HEK293T (cell line): ENCODE measurements around the gene ANAPC16.
"Not testable (repeated sequence)": the region's sequence is repeated elsewhere in the genome, so short reads cannot be mapped to it uniquely, and the experiment has no call there.

Source experiments
- CTCF ChIA-PET: fragments of 350-600 bp; formaldehyde crosslinking; extraction: SDS; loops from one replicate; lab custom pipeline; 2021; ENCODE audit warnings: antibody characterized with exemption, inconsistent platforms; lab: Yijun Ruan, JAX
- POLR2A ChIA-PET: fragments of 350-600 bp; formaldehyde crosslinking; extraction: SDS; loops from one replicate; lab custom pipeline; 2020; ENCODE audit warnings: antibody characterized with exemption, inconsistent platforms; lab: Yijun Ruan, JAX
- DNase-seq: peaks from one replicate; pipeline ENCODE4 v3.0.0; 2012; ENCODE audit warnings: mixed read lengths; ENCODE audit errors: extremely low spot score
- ARNT ChIP-seq: fragments of 450-650 bp; IDR thresholded peaks from 2 replicates; pipeline ENCODE4 v1.6.1; 2017; ENCODE audit warnings: mild to moderate bottlenecking
- BHLHE40 ChIP-seq: fragments of 450-650 bp; IDR thresholded peaks from 2 replicates; pipeline ENCODE4 v1.6.1; 2016; ENCODE audit warnings: mild to moderate bottlenecking, moderate library complexity, borderline replicate concordance
- CTBP1 ChIP-seq: fragments of 450-650 bp; IDR thresholded peaks from 2 replicates; pipeline ENCODE4 v1.6.1; 2016; ENCODE audit warnings: borderline replicate concordance
- ELF4 ChIP-seq: fragments of 450-650 bp; IDR thresholded peaks from 2 replicates; pipeline ENCODE4 v1.6.1; 2017; ENCODE audit warnings: antibody characterized with exemption
- FOXA1 ChIP-seq: fragments of 450-650 bp; IDR thresholded peaks from 2 replicates; pipeline ENCODE4 v1.6.1; 2016; ENCODE audit warnings: mild to moderate bottlenecking
- FOXK2 ChIP-seq: fragments of 450-650 bp; IDR thresholded peaks from 2 replicates; pipeline ENCODE4 v1.6.1; 2016; ENCODE audit warnings: mild to moderate bottlenecking
- FOXM1 ChIP-seq: fragments of 450-650 bp; IDR thresholded peaks from 2 replicates; pipeline ENCODE4 v1.6.1; 2017; ENCODE audit warnings: mild to moderate bottlenecking, borderline replicate concordance
- HDGF ChIP-seq: fragments of 450-650 bp; IDR thresholded peaks from 2 replicates; pipeline ENCODE4 v1.6.1; 2017; ENCODE audit warnings: antibody characterized with exemption, borderline replicate concordance
- L3MBTL2 ChIP-seq: fragments of 450-650 bp; conservative IDR thresholded peaks from 2 replicates; pipeline ENCODE4 v1.6.1; 2016; ENCODE audit warnings: mild to moderate bottlenecking
- LEF1 ChIP-seq: fragments of 450-650 bp; IDR thresholded peaks from 2 replicates; pipeline ENCODE4 v1.6.1; 2017; ENCODE audit warnings: mild to moderate bottlenecking, borderline replicate concordance
- NFRKB ChIP-seq: fragments of 450-650 bp; IDR thresholded peaks from 2 replicates; pipeline ENCODE4 v1.6.1; 2016; ENCODE audit warnings: mild to moderate bottlenecking, moderate library complexity
- SP1 ChIP-seq: fragments of 450-650 bp; IDR thresholded peaks from 2 replicates; pipeline ENCODE4 v1.6.1; 2017
- SUZ12 ChIP-seq: fragments of 450-650 bp; IDR thresholded peaks from 2 replicates; pipeline ENCODE4 v1.6.1; 2016; ENCODE audit warnings: mild to moderate bottlenecking
- TARDBP ChIP-seq: fragments of 450-650 bp; IDR thresholded peaks from 2 replicates; pipeline ENCODE4 v1.6.1; 2016
- ZNF384 ChIP-seq: fragments of 450-650 bp; IDR thresholded peaks from 2 replicates; pipeline ENCODE4 v1.6.1; 2016
- TF ChIP-seq, protein P1 (sequence below): fragments of 450-650 bp; IDR thresholded peaks from 2 replicates; pipeline ENCODE4 v1.6.1; 2016

ANAPC16 gene

DNA sequence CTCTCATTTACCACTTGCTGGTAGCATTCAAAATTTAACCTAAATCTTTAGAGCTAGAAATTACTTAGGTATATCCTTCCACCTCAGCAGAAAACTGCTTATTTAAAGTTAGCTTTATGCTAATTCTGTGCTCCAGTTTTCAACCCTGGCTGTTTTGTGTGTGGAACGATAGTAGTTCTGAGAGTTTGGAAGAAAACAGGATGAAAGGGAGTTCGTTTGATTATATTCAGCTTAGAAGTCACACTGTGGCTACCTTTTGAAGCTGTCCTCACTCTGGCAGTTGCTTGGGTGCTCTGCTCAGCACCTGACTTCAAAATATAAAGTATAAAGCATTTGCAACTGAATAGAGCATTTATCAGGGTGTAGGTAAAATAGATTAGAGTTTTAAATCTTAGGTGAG lies 2.9 kb downstream of the ANAPC16 start:
- ChIA-PET CTCF (interaction anchor here (0.5 to 1.3 kb wide), 4 partner anchors 16 to 322 kb away, joined by 3 to 6 read pairs (median 3); no protein-coding TSS in a partner anchor), POLR2A (interaction anchor here (1.7 to 2.0 kb wide), 2 partner anchors 55 to 57 kb away, joined by 6 to 12 read pairs; partner anchors contain the start of gene DDIT4)
- DNase-seq, result no peak
- no peak for TF ChIP-seq FOXA1
- TF ChIP-seq ARNT, result no peak
- TF ChIP-seq FOXM1, result no peak
- TF ChIP-seq, protein P1, sequence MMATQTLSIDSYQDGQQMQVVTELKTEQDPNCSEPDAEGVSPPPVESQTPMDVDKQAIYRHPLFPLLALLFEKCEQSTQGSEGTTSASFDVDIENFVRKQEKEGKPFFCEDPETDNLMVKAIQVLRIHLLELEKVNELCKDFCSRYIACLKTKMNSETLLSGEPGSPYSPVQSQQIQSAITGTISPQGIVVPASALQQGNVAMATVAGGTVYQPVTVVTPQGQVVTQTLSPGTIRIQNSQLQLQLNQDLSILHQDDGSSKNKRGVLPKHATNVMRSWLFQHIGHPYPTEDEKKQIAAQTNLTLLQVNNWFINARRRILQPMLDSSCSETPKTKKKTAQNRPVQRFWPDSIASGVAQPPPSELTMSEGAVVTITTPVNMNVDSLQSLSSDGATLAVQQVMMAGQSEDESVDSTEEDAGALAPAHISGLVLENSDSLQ, result no peak
- TF ChIP-seq NFRKB, result no peak
- TF ChIP-seq CTBP1, result no peak
- TF ChIP-seq L3MBTL2, result no peak
- no peak for TF ChIP-seq ELF4
- TF ChIP-seq SUZ12, result no peak
- TF ChIP-seq LEF1, result no peak
- no peak for TF ChIP-seq BHLHE40
- TF ChIP-seq TARDBP, result no peak
- TF ChIP-seq HDGF, result no peak

DNA sequence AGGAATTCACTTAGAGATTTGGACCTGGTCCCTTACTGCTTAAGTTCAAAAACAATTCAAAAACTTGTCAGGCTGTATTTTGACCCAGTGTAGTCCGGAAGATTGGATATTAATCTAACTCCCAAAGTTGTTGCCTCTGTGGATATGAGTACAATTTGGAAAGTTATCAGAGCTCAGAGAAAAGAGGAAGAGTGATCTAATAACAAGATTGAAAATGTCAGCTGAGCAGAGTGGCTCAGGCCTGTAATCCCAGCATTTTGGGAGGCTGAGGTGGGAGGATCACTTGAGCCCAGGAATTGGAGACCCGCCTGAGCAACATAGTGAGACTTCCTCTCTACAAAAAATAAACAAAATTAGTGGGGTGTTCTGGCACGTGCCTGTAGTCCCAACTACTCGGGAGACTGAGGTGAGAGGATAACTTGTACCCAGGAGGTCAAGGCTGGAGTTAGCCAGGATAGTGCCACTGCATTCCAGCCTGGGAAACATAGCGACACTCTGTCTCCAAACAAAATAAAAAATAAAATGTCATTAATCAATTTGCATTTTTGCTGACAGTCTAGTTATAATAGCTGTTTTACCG lies 3.5 kb downstream of the ANAPC16 start:
- TF ChIP-seq ARNT (no peak), L3MBTL2 (no peak), FOXA1 (no peak), FOXK2 (no peak), HDGF (no peak), LEF1 (no peak), TARDBP (no peak), SP1 (no peak), BHLHE40 (no peak), SUZ12 (no peak)
- TF ChIP-seq, protein P1, result no peak
- CTCF ChIA-PET, result interaction anchor here (0.6 to 1.3 kb wide), 3 partner anchors 171 to 323 kb away, joined by 3 to 6 read pairs (median 3); no protein-coding TSS in a partner anchor
- POLR2A ChIA-PET, result interaction anchor here (1.0 to 2.0 kb wide), 3 partner anchors 42 to 56 kb away, joined by 3 to 12 read pairs (median 6); partner anchors contain the start of gene DDIT4
- DNase-seq, result no peak

DNA sequence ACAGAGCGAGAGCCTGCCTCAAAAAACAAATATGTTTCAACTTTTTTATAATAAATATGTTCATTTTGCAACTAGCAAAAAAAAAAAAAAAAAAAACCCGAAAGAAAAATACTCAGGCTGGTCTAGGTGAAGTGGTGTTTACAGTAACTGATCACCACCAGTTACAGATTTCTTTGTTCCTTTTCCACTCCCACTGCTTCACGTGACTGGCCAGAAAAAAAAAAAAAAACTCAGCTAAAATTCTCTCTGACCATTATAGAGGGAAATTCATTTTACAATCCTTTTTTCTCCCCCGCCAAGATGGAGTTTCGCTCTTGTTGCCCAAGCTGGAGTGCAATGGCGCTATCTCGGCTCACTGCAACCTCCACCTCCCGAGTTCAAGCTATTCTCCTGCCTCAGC lies 4.8 kb downstream of the ANAPC16 start:
- TF ChIP-seq ELF4, result no peak
- no peak for TF ChIP-seq ZNF384
- TF ChIP-seq BHLHE40, result no peak
- no peak for TF ChIP-seq FOXK2
- TF ChIP-seq TARDBP, result no peak
- TF ChIP-seq SP1, result no peak
- TF ChIP-seq HDGF, result no peak
- TF ChIP-seq, protein P1, result no peak
- no peak for TF ChIP-seq FOXM1
- TF ChIP-seq NFRKB, result no peak
- TF ChIP-seq SUZ12, result no peak
- TF ChIP-seq LEF1, result no peak
- TF ChIP-seq FOXA1, result no peak
- TF ChIP-seq ARNT, result no peak
- no peak for TF ChIP-seq CTBP1
- no peak for DNase-seq
- ChIA-PET CTCF (interaction anchor here (0.9 kb wide), 1 partner anchor 54 kb away, joined by 3 read pairs; no protein-coding TSS in a partner anchor), POLR2A (interaction anchor here (1.1 to 1.2 kb wide), 2 partner anchors 53 to 55 kb away, joined by 3 to 7 read pairs; partner anchors contain the start of gene DDIT4)

DNA sequence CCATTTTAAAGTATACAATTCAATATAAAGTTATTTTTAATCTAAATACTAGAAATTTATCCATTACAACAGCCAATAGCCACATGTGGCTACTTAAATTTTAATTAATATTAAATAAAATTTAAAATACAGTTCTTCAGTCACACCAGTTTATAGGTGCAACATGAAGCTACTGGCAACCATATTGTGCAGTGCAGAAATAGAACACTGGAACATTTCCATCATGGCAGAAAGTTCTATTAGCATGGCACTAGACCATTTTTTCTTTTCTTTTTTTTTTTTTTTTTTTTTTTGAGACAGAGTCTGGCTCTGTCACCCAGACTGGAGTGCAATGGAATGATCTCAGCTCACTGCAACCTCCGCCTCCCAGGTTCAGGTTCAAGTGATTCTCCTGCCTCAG lies 5.5 kb downstream of the ANAPC16 start:
- POLR2A ChIA-PET, result interaction anchor here (1.1 to 1.2 kb wide), 2 partner anchors 52 to 55 kb away, joined by 3 to 7 read pairs; partner anchors contain the start of gene DDIT4
- DNase-seq, result no peak
- TF ChIP-seq FOXK2 (no peak), ZNF384 (peak; percentile 39; the same call in 1 of the 2 replicates), ELF4 (no peak), FOXM1 (no peak)
- CTCF ChIA-PET, result interaction anchor here (0.9 kb wide), 1 partner anchor 54 kb away, joined by 3 read pairs; no protein-coding TSS in a partner anchor

DNA sequence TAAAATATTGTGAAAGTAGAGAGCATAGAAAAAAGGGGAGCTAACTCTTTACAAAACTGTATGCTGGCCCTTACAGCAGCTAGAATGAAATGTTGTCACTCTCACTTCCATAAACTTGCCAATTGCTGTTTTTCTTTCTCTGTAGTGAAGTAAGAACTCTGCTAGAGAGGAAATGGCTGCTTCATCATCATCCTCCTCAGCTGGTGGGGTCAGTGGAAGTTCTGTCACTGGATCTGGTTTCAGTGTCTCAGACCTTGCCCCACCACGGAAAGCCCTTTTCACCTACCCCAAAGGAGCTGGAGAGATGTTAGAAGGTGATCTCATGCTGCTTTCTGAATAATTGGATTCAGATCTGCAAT lies 7.9 kb downstream of the ANAPC16 start:
- no peak for DNase-seq
- POLR2A ChIA-PET, result interaction anchor here (1.0 to 2.2 kb wide), 2 partner anchors 50 to 97 kb away, joined by 3 to 24 read pairs; partner anchors contain the start of gene DDIT4
- CTCF ChIA-PET, result interaction anchor here (0.8 to 0.9 kb wide), 3 partner anchors 50 to 245 kb away, joined by 3 read pairs; partner anchors contain the start of gene DDIT4
- TF ChIP-seq SUZ12 (no peak), NFRKB (no peak), LEF1 (no peak), BHLHE40 (no peak), L3MBTL2 (no peak), ZNF384 (no peak), FOXA1 (no peak), FOXM1 (no peak), ELF4 (no peak), FOXK2 (no peak), ARNT (no peak), SP1 (no peak), HDGF (no peak), TARDBP (no peak), CTBP1 (no peak)
- TF ChIP-seq, protein P1, result no peak

DNA sequence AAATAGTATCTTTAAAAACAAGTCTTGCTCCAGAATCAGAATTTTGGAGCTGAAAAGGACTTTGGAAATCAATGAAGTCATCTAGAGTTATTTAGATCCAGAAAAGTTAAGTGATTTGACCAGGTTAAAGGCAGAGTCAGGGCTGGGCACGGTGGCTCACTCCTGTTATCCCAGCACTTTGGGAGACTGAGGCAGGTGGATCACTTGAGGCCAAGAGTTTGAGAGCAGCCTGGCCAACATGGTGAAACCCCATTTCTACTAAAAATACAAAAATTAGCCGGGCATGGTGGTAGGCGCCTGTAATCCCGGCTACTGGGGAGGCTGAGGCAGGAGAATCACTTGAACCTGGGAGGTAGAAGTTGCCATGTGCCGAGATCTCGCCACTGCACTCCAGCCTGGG lies 8.4 kb downstream of the ANAPC16 start:
- DNase-seq, result not testable (repeated sequence)
- POLR2A ChIA-PET, result interaction anchor here (1.0 to 2.2 kb wide), 2 partner anchors 50 to 98 kb away, joined by 3 to 24 read pairs; partner anchors contain the start of gene DDIT4

More for the DNA sequence above, 8.4 kb downstream of the ANAPC16 start:
- CTCF ChIA-PET, result interaction anchor here (0.8 to 0.9 kb wide), 5 partner anchors 36 to 246 kb away, joined by 3 to 5 read pairs (median 3); partner anchors contain the start of gene DDIT4
